SK-N-SH (cell line): Measurements from ENCODE around the gene PHAF1. TPM values are rescaled to one million over a fixed set of nuclear protein-coding genes. Genes with fewer than 3 reads are reported as not detected.

ENCODE experiments used
- CTCF ChIA-PET: fragments of 300-600, 350-600 bp; formaldehyde crosslinking; extraction: SDS; loops from one replicate; lab custom pipeline; 2021; lab: Yijun Ruan, JAX
- POLR2A ChIA-PET: fragments of 350-600 bp; sonication (Branson Sonifier 250); formaldehyde crosslinking; extraction: SDS; loops from one replicate; lab custom pipeline; 2020; ENCODE audit warnings: antibody characterized with exemption, inconsistent platforms; lab: Yijun Ruan, JAX
- DNase-seq: peaks from one replicate; pipeline ENCODE4 v3.0.0; 2012
- H2AFZ ChIP-seq: fragments of 200-600 bp; sonication (generic); 2 replicates; pipeline ENCODE4 v1.8.1; 2016; ENCODE audit warnings: antibody characterized with exemption, mild to moderate bottlenecking, low read depth
- H3F3A ChIP-seq: fragments of 200-600 bp; sonication (generic); replicated peaks from 2 replicates; pipeline ENCODE3; 2016; ENCODE audit warnings: antibody characterized with exemption, mild to moderate bottlenecking; ENCODE audit not compliant: insufficient read depth
- H3K27ac ChIP-seq, 2 experiments: fragments of 200-500 bp in 1 of 2; fragments of 200-600 bp in 1 of 2; sonication (Bioruptor generic) in 1 of 2; sonication (generic), shearing (Covaris generic) in 1 of 2; 2 replicates each; pipeline versions ENCODE4 v1.5.1 to v1.6.1; 2014 to 2016; ENCODE audit warnings: low read depth in 2 of 2, inconsistent platforms in 1 of 2, low read length in 1 of 2, mild to moderate bottlenecking in 1 of 2, mixed read lengths in 1 of 2
- H3K27me3 ChIP-seq: fragments of 200-600 bp; sonication (generic), shearing (Covaris generic); 2 replicates; pipeline ENCODE4 v1.6.1; 2016; ENCODE audit warnings: mixed run types; ENCODE audit not compliant: insufficient read depth
- H3K36me3 ChIP-seq, 2 experiments: fragments of 200-500 bp in 1 of 2; fragments of 200-600 bp in 1 of 2; sonication (Bioruptor generic) in 1 of 2; sonication (generic) in 1 of 2; replicated peaks in 1 of 2; 2 replicates each; pipeline versions ENCODE3 to v1.5.1; 2014 to 2016; ENCODE audit warnings: low read length in 1 of 2, mild to moderate bottlenecking in 1 of 2; ENCODE audit not compliant: insufficient read depth in 2 of 2, control insufficient read depth in 1 of 2
- H3K4me1 ChIP-seq, 2 experiments: fragments of 200-500 bp in 1 of 2; fragments of 200-600 bp in 1 of 2; sonication (Bioruptor generic) in 1 of 2; sonication (generic), shearing (Covaris generic) in 1 of 2; 2 replicates each; pipeline versions ENCODE4 v1.5.1 to v1.6.1; 2014 to 2016; ENCODE audit warnings: low read depth in 1 of 2, low read length in 1 of 2, mixed run types in 1 of 2; ENCODE audit not compliant: insufficient read depth in 2 of 2, control insufficient read depth in 1 of 2
- H3K4me2 ChIP-seq: fragments of 200-600 bp; sonication (generic), shearing (Covaris generic); 2 replicates; pipeline ENCODE4 v1.6.1; 2017; ENCODE audit warnings: mixed run types
- H3K4me3 ChIP-seq, 2 experiments: fragments of 200-500 bp in 1 of 2; fragments of 200-600 bp in 1 of 2; sonication (Bioruptor generic) in 1 of 2; sonication (generic), shearing (Covaris generic) in 1 of 2; 2 replicates each; pipeline versions ENCODE4 v1.5.1 to v1.8.1; 2014 to 2016; ENCODE audit warnings: low read depth in 2 of 2, inconsistent platforms in 1 of 2, low read length in 1 of 2, mild to moderate bottlenecking in 1 of 2, mixed read lengths in 1 of 2, moderate library complexity in 1 of 2
- H3K79me2 ChIP-seq: fragments of 200-600 bp; sonication (generic); 2 replicates; pipeline ENCODE4 v1.8.1; 2017; ENCODE audit warnings: mild to moderate bottlenecking; ENCODE audit not compliant: insufficient read depth
- H3K9ac ChIP-seq: fragments of 200-600 bp; sonication (generic); 2 replicates; pipeline ENCODE4 v1.6.1; 2017; ENCODE audit warnings: mixed run types
- H3K9me2 ChIP-seq: fragments of 200-600 bp; sonication (generic); 2 replicates; pipeline ENCODE4 v1.6.1; 2017; ENCODE audit warnings: mixed run types
- H3K9me3 ChIP-seq: fragments of 200-600 bp; sonication (generic); 2 replicates; pipeline ENCODE4 v1.6.1; 2017; ENCODE audit warnings: mixed run types, mild to moderate bottlenecking, moderate library complexity
- H4K20me1 ChIP-seq: fragments of 200-600 bp; sonication (generic); 2 replicates; pipeline ENCODE4 v1.6.1; 2017; ENCODE audit warnings: mild to moderate bottlenecking, mixed run types; ENCODE audit not compliant: insufficient read depth
- CHD2 ChIP-seq: fragments of 150-350 bp; IDR thresholded peaks from 2 replicates; pipeline ENCODE4 v1.6.1; 2018; ENCODE audit warnings: low read length; ENCODE audit not compliant: partially characterized antibody
- EP300 ChIP-seq, 2 experiments: IDR thresholded peaks; 2 replicates each; pipeline versions ENCODE4 v1.4.0 to v1.6.1; 2012; ENCODE audit warnings: borderline replicate concordance in 1 of 2, low read depth in 1 of 2, low read length in 1 of 2
- FOXJ3 ChIP-seq: sonication (generic); formaldehyde crosslinking; IDR thresholded peaks from 2 replicates; pipeline ENCODE4 v1.5.1; 2020; ENCODE audit warnings: mild to moderate bottlenecking, missing genetic modification reagents
- FOXM1 ChIP-seq: IDR thresholded peaks from 2 replicates; pipeline ENCODE4 v1.4.0; 2012; ENCODE audit warnings: low read depth, mild to moderate bottlenecking
- GATA2 ChIP-seq: sonication (generic); formaldehyde crosslinking; IDR thresholded peaks from 2 replicates; pipeline ENCODE4 v1.5.0; 2020; ENCODE audit warnings: mild to moderate bottlenecking, missing genetic modification reagents
- MXI1 ChIP-seq: IDR thresholded peaks from 2 replicates; pipeline ENCODE4 v1.6.1; 2012; ENCODE audit warnings: mild to moderate bottlenecking, low read depth, low read length, improper control_type of control experiment
- POLR2AphosphoS5 ChIP-seq: IDR thresholded peaks from 2 replicates; pipeline ENCODE4 v1.6.1; 2012; ENCODE audit warnings: low read depth, low read length
- RCOR1 ChIP-seq: fragments of 150-350 bp; IDR thresholded peaks from 2 replicates; pipeline ENCODE4 v1.6.1; 2017; ENCODE audit warnings: antibody characterized with exemption, low read length
- RFX5 ChIP-seq: IDR thresholded peaks from 2 replicates; pipeline ENCODE4 v1.6.1; 2012; ENCODE audit warnings: mild to moderate bottlenecking, improper control_type of control experiment, low read length
- SMC3 ChIP-seq: IDR thresholded peaks from 2 replicates; pipeline ENCODE4 v1.6.1; 2012; ENCODE audit warnings: low read depth, low read length, improper control_type of control experiment
- TAF1 ChIP-seq: IDR thresholded peaks from 2 replicates; pipeline ENCODE4 v1.6.1; 2012; ENCODE audit warnings: low read depth, mild to moderate bottlenecking, low read length, moderate library complexity, borderline replicate concordance
- TEAD4 ChIP-seq: IDR thresholded peaks from 2 replicates; pipeline ENCODE4 v1.4.0; 2012; ENCODE audit warnings: mild to moderate bottlenecking, borderline replicate concordance; ENCODE audit not compliant: insufficient read depth
- WGBS: methylation state at CpG from one replicate; pipeline ENCODE4 v1.1.6; 2017; ENCODE audit warnings: low lambda C conversion rate; 5-methylcytosine and 5-hydroxymethylcytosine counted together
- polyA plus RNA-seq, 3 experiments: library from polyadenylated mRNA; depleted of rRNA; stranded (reverse); fragments of >200 nt; gene quantifications; 2 replicates each; pipeline ENCODE4 v1.2.3, GENCODE V29; 2012
- TF ChIP-seq, protein P1 (sequence below): IDR thresholded peaks from 2 replicates; pipeline ENCODE4 v1.6.1; 2012; ENCODE audit warnings: mild to moderate bottlenecking, low read depth, low read length, moderate library complexity
- TF ChIP-seq, protein P2 (sequence below): fragments of 150-350 bp; IDR thresholded peaks from 2 replicates; pipeline ENCODE4 v1.6.1; 2017; ENCODE audit warnings: antibody characterized with exemption, low read length, low read depth, borderline replicate concordance
- TF ChIP-seq, protein P3 (sequence below): fragments of 150-350 bp; IDR thresholded peaks from 2 replicates; pipeline ENCODE4 v1.6.1; 2016; ENCODE audit warnings: mild to moderate bottlenecking, low read depth, low read length
- TF ChIP-seq, protein P4 (sequence below): IDR thresholded peaks from 2 replicates; pipeline ENCODE4; 2012
- TF ChIP-seq, protein P5 (sequence below): fragments of 200-600 bp; sonication (generic); IDR thresholded peaks from 2 replicates; pipeline ENCODE4 v1.6.1; 2017; ENCODE audit warnings: antibody characterized with exemption, mild to moderate bottlenecking, moderate library complexity
- TF ChIP-seq, protein P6 (sequence below): IDR thresholded peaks from 2 replicates; pipeline ENCODE4 v1.4.0; 2012; ENCODE audit warnings: low read depth
- TF ChIP-seq, protein P7 (sequence below): IDR thresholded peaks from 2 replicates; pipeline ENCODE4 v1.4.0; 2012; ENCODE audit warnings: low read depth, borderline replicate concordance

PHAF1 gene
- polyA plus RNA-seq, 1 of the 3 experiments (the other 2 are of a cell fraction): 17.3 TPM

DNA sequence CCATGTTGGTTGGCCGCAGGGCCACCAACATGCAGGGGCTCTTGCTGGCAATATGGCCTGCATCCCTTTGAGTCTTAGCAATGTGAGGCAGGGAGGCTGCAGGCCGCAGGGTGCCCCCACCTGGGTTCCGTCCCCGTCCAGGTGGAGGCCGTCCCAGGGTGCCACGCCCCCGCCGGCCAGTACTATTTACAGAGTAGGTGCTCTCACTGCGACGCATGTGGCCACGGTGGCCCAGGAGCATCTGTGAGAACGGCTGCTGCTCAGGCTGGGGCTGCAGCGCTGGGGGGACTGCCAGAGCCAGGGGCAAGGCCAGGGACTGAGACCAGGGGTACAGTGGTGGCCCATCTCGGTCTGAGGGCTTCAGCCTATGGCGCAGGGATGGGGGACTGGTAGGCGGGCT is 70.4 kb downstream of the PHAF1 start:
- Histone ChIP-seq H3K79me2 (peaks cover 25% of the 10 kb centered on the region), H3K4me3 (no peak overlapping the region), H4K20me1 (peaks cover 10% of the 10 kb centered on the region), H3K9me2 (no peaks in the 10 kb centered on the region), H3K27ac (no peak overlapping the region), H3K4me1 (peaks cover 6 to 51% of the 10 kb centered on the region in 2 experiments; a peak in 3 of 4 replicates), H3F3A (peaks cover 33% of the 10 kb centered on the region), H2AFZ (no peak overlapping the region), H3K9me3 (no peaks in the 10 kb centered on the region)
- CTCF ChIA-PET: interaction anchor here (0.7 to 2.8 kb wide), 8 partner anchors 14 to 664 kb away, joined by 3 to 10 read pairs (median 4); no protein-coding TSS in a partner anchor
- no peak for DNase-seq
- WGBS: 94% methylated on average over 11 of the region's 16 CpGs
- TF ChIP-seq, protein P1, sequence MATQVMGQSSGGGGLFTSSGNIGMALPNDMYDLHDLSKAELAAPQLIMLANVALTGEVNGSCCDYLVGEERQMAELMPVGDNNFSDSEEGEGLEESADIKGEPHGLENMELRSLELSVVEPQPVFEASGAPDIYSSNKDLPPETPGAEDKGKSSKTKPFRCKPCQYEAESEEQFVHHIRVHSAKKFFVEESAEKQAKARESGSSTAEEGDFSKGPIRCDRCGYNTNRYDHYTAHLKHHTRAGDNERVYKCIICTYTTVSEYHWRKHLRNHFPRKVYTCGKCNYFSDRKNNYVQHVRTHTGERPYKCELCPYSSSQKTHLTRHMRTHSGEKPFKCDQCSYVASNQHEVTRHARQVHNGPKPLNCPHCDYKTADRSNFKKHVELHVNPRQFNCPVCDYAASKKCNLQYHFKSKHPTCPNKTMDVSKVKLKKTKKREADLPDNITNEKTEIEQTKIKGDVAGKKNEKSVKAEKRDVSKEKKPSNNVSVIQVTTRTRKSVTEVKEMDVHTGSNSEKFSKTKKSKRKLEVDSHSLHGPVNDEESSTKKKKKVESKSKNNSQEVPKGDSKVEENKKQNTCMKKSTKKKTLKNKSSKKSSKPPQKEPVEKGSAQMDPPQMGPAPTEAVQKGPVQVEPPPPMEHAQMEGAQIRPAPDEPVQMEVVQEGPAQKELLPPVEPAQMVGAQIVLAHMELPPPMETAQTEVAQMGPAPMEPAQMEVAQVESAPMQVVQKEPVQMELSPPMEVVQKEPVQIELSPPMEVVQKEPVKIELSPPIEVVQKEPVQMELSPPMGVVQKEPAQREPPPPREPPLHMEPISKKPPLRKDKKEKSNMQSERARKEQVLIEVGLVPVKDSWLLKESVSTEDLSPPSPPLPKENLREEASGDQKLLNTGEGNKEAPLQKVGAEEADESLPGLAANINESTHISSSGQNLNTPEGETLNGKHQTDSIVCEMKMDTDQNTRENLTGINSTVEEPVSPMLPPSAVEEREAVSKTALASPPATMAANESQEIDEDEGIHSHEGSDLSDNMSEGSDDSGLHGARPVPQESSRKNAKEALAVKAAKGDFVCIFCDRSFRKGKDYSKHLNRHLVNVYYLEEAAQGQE: no peak
- TF ChIP-seq RCOR1 (no peak), CHD2 (no peak), FOXM1 (no peak), POLR2AphosphoS5 (no peak), TEAD4 (no peak), GATA2 (CRISPR knock-in tag) (no peak), MXI1 (no peak), RFX5 (no peak), TAF1 (no peak), SMC3 (no peak), EP300 (IDR thresholded peaks at IDR 0.05; ENCODE audit: borderline replicate concordance in 1 of 2, low read depth in 1 of 2, low read length in 1 of 2) (no peak), FOXJ3 (CRISPR knock-in tag) (no peak)
- TF ChIP-seq, protein P2, sequence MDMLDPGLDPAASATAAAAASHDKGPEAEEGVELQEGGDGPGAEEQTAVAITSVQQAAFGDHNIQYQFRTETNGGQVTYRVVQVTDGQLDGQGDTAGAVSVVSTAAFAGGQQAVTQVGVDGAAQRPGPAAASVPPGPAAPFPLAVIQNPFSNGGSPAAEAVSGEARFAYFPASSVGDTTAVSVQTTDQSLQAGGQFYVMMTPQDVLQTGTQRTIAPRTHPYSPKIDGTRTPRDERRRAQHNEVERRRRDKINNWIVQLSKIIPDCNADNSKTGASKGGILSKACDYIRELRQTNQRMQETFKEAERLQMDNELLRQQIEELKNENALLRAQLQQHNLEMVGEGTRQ: no peak
- TF ChIP-seq, protein P3, sequence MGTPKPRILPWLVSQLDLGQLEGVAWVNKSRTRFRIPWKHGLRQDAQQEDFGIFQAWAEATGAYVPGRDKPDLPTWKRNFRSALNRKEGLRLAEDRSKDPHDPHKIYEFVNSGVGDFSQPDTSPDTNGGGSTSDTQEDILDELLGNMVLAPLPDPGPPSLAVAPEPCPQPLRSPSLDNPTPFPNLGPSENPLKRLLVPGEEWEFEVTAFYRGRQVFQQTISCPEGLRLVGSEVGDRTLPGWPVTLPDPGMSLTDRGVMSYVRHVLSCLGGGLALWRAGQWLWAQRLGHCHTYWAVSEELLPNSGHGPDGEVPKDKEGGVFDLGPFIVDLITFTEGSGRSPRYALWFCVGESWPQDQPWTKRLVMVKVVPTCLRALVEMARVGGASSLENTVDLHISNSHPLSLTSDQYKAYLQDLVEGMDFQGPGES: no peak
- TF ChIP-seq, protein P4, sequence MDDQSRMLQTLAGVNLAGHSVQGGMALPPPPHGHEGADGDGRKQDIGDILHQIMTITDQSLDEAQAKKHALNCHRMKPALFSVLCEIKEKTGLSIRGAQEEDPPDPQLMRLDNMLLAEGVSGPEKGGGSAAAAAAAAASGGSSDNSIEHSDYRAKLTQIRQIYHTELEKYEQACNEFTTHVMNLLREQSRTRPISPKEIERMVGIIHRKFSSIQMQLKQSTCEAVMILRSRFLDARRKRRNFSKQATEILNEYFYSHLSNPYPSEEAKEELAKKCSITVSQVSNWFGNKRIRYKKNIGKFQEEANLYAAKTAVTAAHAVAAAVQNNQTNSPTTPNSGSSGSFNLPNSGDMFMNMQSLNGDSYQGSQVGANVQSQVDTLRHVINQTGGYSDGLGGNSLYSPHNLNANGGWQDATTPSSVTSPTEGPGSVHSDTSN: no peak
- TF ChIP-seq, protein P5, sequence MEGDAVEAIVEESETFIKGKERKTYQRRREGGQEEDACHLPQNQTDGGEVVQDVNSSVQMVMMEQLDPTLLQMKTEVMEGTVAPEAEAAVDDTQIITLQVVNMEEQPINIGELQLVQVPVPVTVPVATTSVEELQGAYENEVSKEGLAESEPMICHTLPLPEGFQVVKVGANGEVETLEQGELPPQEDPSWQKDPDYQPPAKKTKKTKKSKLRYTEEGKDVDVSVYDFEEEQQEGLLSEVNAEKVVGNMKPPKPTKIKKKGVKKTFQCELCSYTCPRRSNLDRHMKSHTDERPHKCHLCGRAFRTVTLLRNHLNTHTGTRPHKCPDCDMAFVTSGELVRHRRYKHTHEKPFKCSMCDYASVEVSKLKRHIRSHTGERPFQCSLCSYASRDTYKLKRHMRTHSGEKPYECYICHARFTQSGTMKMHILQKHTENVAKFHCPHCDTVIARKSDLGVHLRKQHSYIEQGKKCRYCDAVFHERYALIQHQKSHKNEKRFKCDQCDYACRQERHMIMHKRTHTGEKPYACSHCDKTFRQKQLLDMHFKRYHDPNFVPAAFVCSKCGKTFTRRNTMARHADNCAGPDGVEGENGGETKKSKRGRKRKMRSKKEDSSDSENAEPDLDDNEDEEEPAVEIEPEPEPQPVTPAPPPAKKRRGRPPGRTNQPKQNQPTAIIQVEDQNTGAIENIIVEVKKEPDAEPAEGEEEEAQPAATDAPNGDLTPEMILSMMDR: no peak
- TF ChIP-seq, protein P6, sequence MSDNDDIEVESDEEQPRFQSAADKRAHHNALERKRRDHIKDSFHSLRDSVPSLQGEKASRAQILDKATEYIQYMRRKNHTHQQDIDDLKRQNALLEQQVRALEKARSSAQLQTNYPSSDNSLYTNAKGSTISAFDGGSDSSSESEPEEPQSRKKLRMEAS: no peak
- TF ChIP-seq, protein P7, sequence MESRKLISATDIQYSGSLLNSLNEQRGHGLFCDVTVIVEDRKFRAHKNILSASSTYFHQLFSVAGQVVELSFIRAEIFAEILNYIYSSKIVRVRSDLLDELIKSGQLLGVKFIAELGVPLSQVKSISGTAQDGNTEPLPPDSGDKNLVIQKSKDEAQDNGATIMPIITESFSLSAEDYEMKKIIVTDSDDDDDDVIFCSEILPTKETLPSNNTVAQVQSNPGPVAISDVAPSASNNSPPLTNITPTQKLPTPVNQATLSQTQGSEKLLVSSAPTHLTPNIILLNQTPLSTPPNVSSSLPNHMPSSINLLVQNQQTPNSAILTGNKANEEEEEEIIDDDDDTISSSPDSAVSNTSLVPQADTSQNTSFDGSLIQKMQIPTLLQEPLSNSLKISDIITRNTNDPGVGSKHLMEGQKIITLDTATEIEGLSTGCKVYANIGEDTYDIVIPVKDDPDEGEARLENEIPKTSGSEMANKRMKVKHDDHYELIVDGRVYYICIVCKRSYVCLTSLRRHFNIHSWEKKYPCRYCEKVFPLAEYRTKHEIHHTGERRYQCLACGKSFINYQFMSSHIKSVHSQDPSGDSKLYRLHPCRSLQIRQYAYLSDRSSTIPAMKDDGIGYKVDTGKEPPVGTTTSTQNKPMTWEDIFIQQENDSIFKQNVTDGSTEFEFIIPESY: no peak
- TF ChIP-seq, all 33 proteins: peak for 0
- Histone ChIP-seq H3K27me3 (no peaks in the 10 kb centered on the region), H3K9ac (no peak overlapping the region), H3K36me3 (peaks cover 3 to 5% of the 10 kb centered on the region in 2 experiments), H3K4me2 (no peak overlapping the region)
- POLR2A ChIA-PET: no interaction called here
